Naive thymus-derived CD8-positive, alpha-beta T cell (primary cell): ENCODE results near the gene GCG. TPM values are rescaled to one million over a fixed set of nuclear protein-coding genes. Genes with fewer than 3 reads are reported as not detected.

Source experiments
- ATAC-seq, 2 donors: fragments of 150-1000 bp; cut with Tn5 transposase in 1 of 2; sonication (Bioruptor Pico), chemical (Tn5 transposase) in 1 of 2; 1 replicate in 1 of 2; 2 replicates in 1 of 2; pipeline ENCODE4 v1.10.0; 2021; ENCODE audit warnings: mild to moderate bottlenecking in 2 of 2, moderate library complexity in 2 of 2
- POLR2A ChIA-PET: fragments of 350-600 bp; sonication (Branson Sonifier 250); formaldehyde crosslinking; loops from one replicate; lab custom pipeline; 2021; ENCODE audit warnings: antibody characterized with exemption; lab: Charles Lee
- DNase-seq, 10 donors: peaks; one replicate each; pipeline versions ENCODE4 v3.0.0 to v3.0.0-alpha.2; 2020 to 2022
- H3K27ac Mint-ChIP-seq, 10 donors: one replicate each; pipeline ENCODE4 v1.8.0; 2020 to 2022; ENCODE audit warnings: mild to moderate bottlenecking in 10 of 10, mixed read lengths in 10 of 10, moderate library complexity in 4 of 10, inconsistent platforms in 1 of 10
- H3K27me3 Mint-ChIP-seq, 5 donors: one replicate each; pipeline ENCODE4 v1.8.0; 2021 to 2022; ENCODE audit warnings: mixed read lengths in 5 of 5
- H3K36me3 Mint-ChIP-seq, 3 donors: one replicate each; pipeline ENCODE4 v1.8.0; 2020 to 2022; ENCODE audit warnings: mixed read lengths in 3 of 3, mild to moderate bottlenecking in 2 of 3, inconsistent platforms in 1 of 3
- H3K4me1 Mint-ChIP-seq, 4 donors: one replicate each; pipeline ENCODE4 v1.8.0; 2021 to 2022; ENCODE audit warnings: mixed read lengths in 4 of 4
- H3K4me3 Mint-ChIP-seq, 10 donors: one replicate each; pipeline ENCODE4 v1.8.0; 2020 to 2022; ENCODE audit warnings: mild to moderate bottlenecking in 10 of 10, mixed read lengths in 10 of 10, moderate library complexity in 6 of 10, inconsistent platforms in 1 of 10
- H3K9me3 Mint-ChIP-seq, 9 donors: one replicate each; pipeline ENCODE4 v1.8.0; 2020 to 2022; ENCODE audit warnings: mixed read lengths in 9 of 9, mild to moderate bottlenecking in 3 of 9, inconsistent platforms in 1 of 9, moderate library complexity in 1 of 9
- polyA plus RNA-seq, 3 donors: library from polyadenylated mRNA; unstranded; fragments of 300-500 nt; fragmentation: Illumina TruSeq; gene quantifications; one replicate each; pipeline ENCODE4 v1.2.3, GENCODE V29; 2021
- total RNA-seq, 8 experiments: library from RNA in 2 of 8; stranded (reverse) in 2 of 8; gene quantifications; one replicate each; pipeline ENCODE4 v1.2.3 and lab custom pipeline; 2021 to 2026

GCG gene
- total RNA-seq (not detected), polyA plus RNA-seq (not detected), total RNA-seq (lab: John Stamatoyannopoulos, UW) (0 reads per million in 6 experiments)

- H3K27me3 Mint-ChIP-seq, result peaks cover 21 to 49% (median 34%) of the 10 kb centered on the region in 5 donors
- no peaks in the 10 kb centered on the region for H3K36me3 Mint-ChIP-seq
- peaks cover 0 to 8% (median 5%) of the 10 kb centered on the region in 4 donors for H3K4me1 Mint-ChIP-seq
- no peaks in the 10 kb centered on the region for H3K9me3 Mint-ChIP-seq
- POLR2A ChIA-PET, result no interaction called here
- no peak for DNase-seq
- no peak within 1 kb of the TSS for H3K4me3 Mint-ChIP-seq
- no peak for ATAC-seq
- H3K27ac Mint-ChIP-seq, result no peak within 1 kb of the TSS
Observed at GRCh38 chr2:162152147-162152546, at the start of gene GCG. GCG (minus strand) TSS chr2:162152247; CDS start chr2:162149178, 3,069 bp downstream.

- H3K4me1 Mint-ChIP-seq, result no peaks in the 10 kb centered on the region
- DNase-seq, result no peak
- H3K36me3 Mint-ChIP-seq, result no peaks in the 10 kb centered on the region
- POLR2A ChIA-PET, result no interaction called here
- no peak overlapping the region for H3K27ac Mint-ChIP-seq
- no peak for ATAC-seq
- peaks cover 9 to 20% (median 16%) of the 10 kb centered on the region in 5 donors for H3K27me3 Mint-ChIP-seq
- H3K9me3 Mint-ChIP-seq, result no peaks in the 10 kb centered on the region
- H3K4me3 Mint-ChIP-seq, result no peak overlapping the region
Observed at GRCh38 chr2:162200636-162201035, 48.6 kb upstream of the GCG start.

DNA sequence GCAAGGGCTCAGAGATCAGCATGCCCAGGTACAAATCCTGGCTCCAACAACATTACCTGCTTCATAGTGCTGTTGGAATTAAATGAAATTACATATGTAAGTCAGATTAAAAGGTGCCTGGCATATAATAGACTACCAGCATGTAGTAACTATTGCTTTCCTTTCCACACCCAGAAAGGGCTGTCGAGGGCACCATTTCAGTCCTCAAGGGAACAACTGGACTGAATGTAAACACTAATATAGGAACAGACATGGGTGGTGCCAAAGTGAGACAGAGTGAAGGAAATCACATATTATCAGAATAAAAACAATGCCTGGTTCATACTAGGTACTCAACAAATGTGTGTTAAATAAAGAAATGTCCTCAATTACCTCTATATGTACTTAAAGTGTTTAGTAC is 47.9 kb upstream of the GCG start:
- H3K27me3 Mint-ChIP-seq, result peaks cover 11 to 24% (median 17%) of the 10 kb centered on the region in 5 donors
- no peaks in the 10 kb centered on the region for H3K9me3 Mint-ChIP-seq
- POLR2A ChIA-PET, result no interaction called here
- no peaks in the 10 kb centered on the region for H3K4me1 Mint-ChIP-seq
- no peak overlapping the region for H3K27ac Mint-ChIP-seq
- DNase-seq (no peak), ATAC-seq (no peak)
- no peaks in the 10 kb centered on the region for H3K36me3 Mint-ChIP-seq
- no peak overlapping the region for H3K4me3 Mint-ChIP-seq

- POLR2A ChIA-PET, result no interaction called here
- H3K9me3 Mint-ChIP-seq, result no peaks in the 10 kb centered on the region
- no peak overlapping the region for H3K4me3 Mint-ChIP-seq
- H3K4me1 Mint-ChIP-seq, result no peaks in the 10 kb centered on the region
- H3K27me3 Mint-ChIP-seq, result peaks cover 11 to 29% (median 20%) of the 10 kb centered on the region in 5 donors
- no peaks in the 10 kb centered on the region for H3K36me3 Mint-ChIP-seq
- H3K27ac Mint-ChIP-seq, result no peak overlapping the region
- no peak for DNase-seq
- ATAC-seq, result no peak
Observed at GRCh38 chr2:162198239-162198638, 46.2 kb upstream of the GCG start.

DNA sequence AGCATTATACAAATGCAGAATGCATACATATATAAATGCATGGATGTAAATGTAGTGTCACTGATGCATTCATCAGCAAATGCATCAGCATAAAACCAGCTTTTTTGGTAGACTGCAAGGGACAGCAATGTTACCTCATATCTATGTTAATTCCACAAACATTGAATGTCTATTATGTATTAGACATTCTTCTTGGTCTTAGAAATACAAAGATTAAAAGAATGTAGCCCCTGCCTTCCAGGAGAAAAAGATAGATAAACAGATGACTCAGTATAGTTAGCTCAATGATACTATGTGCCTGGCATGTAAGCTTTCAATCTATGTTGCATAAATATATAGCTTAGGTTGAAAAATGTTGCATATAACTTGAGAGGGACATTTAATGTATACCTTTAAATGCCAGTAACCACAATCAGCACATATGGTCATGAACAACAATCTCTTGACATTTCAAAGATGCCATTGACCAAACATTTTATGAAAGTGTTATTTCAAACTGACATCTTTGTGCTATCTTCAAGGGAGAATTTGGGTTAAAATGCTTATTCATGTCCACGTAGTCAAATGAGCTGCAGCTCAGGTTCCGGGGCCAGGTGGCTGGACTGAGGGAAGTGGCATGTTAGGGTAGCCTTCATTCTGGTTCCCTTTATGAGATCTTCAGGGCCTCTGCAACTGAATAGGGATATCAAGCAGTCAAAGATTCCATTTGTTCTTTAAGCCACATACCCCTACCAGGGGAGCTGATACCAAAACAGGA is 45.2 kb upstream of the GCG start:
- Mint-ChIP-seq H3K4me1 (no peaks in the 10 kb centered on the region), H3K4me3 (no peak overlapping the region), H3K27me3 (peaks cover 17 to 39% (median 27%) of the 10 kb centered on the region in 5 donors), H3K9me3 (no peaks in the 10 kb centered on the region), H3K36me3 (no peaks in the 10 kb centered on the region), H3K27ac (no peak overlapping the region)
- ATAC-seq (no peak), DNase-seq (no peak)
- POLR2A ChIA-PET, result no interaction called here

DNA sequence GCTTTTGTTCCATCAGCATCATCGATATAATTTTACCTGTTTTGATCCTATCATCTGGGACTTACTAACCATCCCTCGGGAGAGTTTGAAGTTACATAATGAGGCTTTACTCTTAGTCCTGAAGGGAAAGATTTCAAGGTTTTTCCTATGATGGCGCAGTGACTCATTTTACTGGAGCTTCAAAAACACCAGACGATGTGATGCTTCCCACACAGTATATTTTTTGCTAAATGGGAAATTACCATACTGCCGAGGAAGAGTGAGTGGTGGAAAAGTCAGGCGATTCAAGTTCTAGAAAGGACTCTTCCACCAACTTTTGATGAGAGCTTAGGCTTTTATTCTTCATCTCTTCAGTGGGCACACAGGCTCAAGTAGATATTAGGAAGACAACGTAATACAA is 44.6 kb upstream of the GCG start:
- no peak for ATAC-seq
- Mint-ChIP-seq H3K27me3 (peaks cover 23 to 45% (median 31%) of the 10 kb centered on the region in 5 donors), H3K27ac (no peak overlapping the region), H3K4me1 (no peaks in the 10 kb centered on the region), H3K36me3 (no peaks in the 10 kb centered on the region), H3K4me3 (no peak overlapping the region), H3K9me3 (no peaks in the 10 kb centered on the region)
- DNase-seq, result no peak
- POLR2A ChIA-PET, result no interaction called here

DNA sequence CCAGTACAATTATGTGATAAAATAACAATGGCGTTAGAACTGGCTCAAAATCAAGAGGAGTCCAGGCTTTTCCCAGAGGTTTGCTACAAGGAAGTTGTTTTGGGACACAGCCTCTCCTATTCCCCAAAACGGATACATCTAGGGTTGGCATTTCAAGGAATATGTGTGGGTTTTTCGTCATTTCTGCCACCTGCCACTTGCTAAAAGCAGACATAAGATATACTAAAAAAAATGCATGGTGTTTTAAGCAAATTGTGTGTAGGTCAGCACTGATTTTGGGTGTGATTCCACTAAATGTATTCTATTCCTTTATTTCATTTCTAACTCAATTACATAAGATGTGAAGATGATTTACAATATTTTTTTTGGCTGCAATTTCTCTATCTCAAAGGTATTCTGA is 36.4 kb upstream of the GCG start:
- H3K9me3 Mint-ChIP-seq, result no peaks in the 10 kb centered on the region
- POLR2A ChIA-PET, result no interaction called here
- peaks cover 14 to 35% (median 17%) of the 10 kb centered on the region in 5 donors for H3K27me3 Mint-ChIP-seq
- H3K4me1 Mint-ChIP-seq, result no peaks in the 10 kb centered on the region
- ATAC-seq (no peak), DNase-seq (no peak)
- no peak overlapping the region for H3K4me3 Mint-ChIP-seq
- H3K36me3 Mint-ChIP-seq, result no peaks in the 10 kb centered on the region
- no peak overlapping the region for H3K27ac Mint-ChIP-seq

DNA sequence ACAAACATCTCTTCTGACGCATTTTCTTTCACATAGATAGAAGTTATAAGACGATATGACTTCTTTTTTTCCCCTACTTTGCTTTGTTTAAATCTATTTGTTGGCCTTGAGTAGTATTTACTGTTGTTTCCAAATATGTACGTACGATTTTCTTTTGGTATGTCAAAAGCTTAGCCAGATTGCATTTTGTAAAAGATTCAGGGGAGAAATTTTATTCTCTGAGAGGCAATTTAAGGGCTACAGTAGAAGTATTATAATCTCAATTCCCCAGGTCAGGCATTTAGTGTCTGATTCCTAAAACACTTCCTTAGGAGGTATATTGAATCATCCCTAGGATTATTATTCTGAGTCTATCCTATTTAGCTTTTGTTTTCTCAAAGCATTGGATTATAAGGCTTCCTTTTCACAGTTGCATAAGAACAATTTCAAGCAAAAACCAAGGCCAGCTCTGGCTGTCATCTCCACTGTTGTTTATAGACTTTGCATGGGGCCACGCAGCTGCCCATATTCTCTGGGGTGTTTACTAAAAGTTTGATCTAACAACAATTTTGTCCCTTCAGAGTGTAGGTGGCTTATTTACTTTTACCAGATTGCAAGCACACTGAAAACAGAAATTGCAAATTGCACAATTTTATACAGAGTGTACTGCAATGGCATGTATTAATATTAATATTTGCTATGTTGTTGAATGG is 33.6 kb upstream of the GCG start:
- no peaks in the 10 kb centered on the region for H3K4me1 Mint-ChIP-seq
- H3K27me3 Mint-ChIP-seq, result peaks cover 3 to 9% (median 5%) of the 10 kb centered on the region in 5 donors
- POLR2A ChIA-PET, result no interaction called here
- no peak for ATAC-seq
- no peak overlapping the region for H3K4me3 Mint-ChIP-seq
- H3K9me3 Mint-ChIP-seq, result no peaks in the 10 kb centered on the region
- no peak overlapping the region for H3K27ac Mint-ChIP-seq
- DNase-seq, result no peak
- no peaks in the 10 kb centered on the region for H3K36me3 Mint-ChIP-seq

GRCh38 chr2:162184821-162185450 is 32.9 kb upstream of the GCG start:
- POLR2A ChIA-PET, result no interaction called here
- Mint-ChIP-seq H3K9me3 (no peaks in the 10 kb centered on the region), H3K27ac (no peak overlapping the region), H3K27me3 (peaks cover 1 to 10% (median 7%) of the 10 kb centered on the region in 5 donors), H3K4me1 (no peaks in the 10 kb centered on the region), H3K4me3 (no peak overlapping the region), H3K36me3 (no peaks in the 10 kb centered on the region)
- DNase-seq (no peak), ATAC-seq (no peak)

DNA sequence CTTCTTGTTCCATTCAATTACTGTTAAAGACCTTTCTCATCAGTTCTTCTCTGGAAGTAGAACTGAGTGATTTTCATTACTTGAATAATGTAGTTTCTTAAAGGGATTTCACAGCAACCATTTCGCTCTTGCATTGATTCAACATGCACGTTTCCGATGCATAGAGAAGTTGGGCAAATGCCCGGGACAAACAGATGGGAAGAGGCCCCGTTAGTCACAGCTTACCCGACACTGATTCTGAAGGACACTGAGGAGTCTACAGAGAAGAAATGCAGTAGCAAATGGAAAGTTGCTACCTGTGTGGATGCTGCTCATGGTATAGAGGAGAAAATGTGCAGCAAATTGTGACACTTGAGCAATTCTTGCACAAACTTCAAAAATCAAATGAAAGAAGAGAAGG is 32.3 kb upstream of the GCG start:
- Mint-ChIP-seq H3K4me1 (no peaks in the 10 kb centered on the region), H3K9me3 (no peaks in the 10 kb centered on the region), H3K27ac (no peak overlapping the region), H3K27me3 (peaks cover 0 to 10% (median 9%) of the 10 kb centered on the region in 5 donors), H3K36me3 (peaks cover 0 to 3% (median 0%) of the 10 kb centered on the region in 3 donors), H3K4me3 (no peak overlapping the region)
- ATAC-seq (no peak), DNase-seq (no peak)
- POLR2A ChIA-PET, result no interaction called here

- POLR2A ChIA-PET, result no interaction called here
- Mint-ChIP-seq H3K36me3 (peaks cover 0 to 5% (median 0%) of the 10 kb centered on the region in 3 donors), H3K4me1 (no peaks in the 10 kb centered on the region), H3K27ac (no peak overlapping the region), H3K27me3 (peaks cover 6 to 16% (median 12%) of the 10 kb centered on the region in 5 donors), H3K4me3 (no peak overlapping the region), H3K9me3 (no peaks in the 10 kb centered on the region)
- ATAC-seq, result no peak
- no peak for DNase-seq
Observed at GRCh38 chr2:162182395-162182794, 30.3 kb upstream of the GCG start.

- peaks cover 0 to 5% (median 0%) of the 10 kb centered on the region in 3 donors for H3K36me3 Mint-ChIP-seq
- H3K4me3 Mint-ChIP-seq, result no peak overlapping the region
- no peaks in the 10 kb centered on the region for H3K9me3 Mint-ChIP-seq
- POLR2A ChIA-PET, result no interaction called here
- no peaks in the 10 kb centered on the region for H3K4me1 Mint-ChIP-seq
- DNase-seq, result no peak
- ATAC-seq, result no peak
- H3K27ac Mint-ChIP-seq, result no peak overlapping the region
- peaks cover 12 to 28% (median 17%) of the 10 kb centered on the region in 5 donors for H3K27me3 Mint-ChIP-seq
Observed at GRCh38 chr2:162177301-162177700, 25.3 kb upstream of the GCG start.

- POLR2A ChIA-PET, result no interaction called here
- peaks cover 12 to 24% (median 14%) of the 10 kb centered on the region in 5 donors for H3K27me3 Mint-ChIP-seq
- H3K27ac Mint-ChIP-seq, result no peak overlapping the region
- no peak overlapping the region for H3K4me3 Mint-ChIP-seq
- peaks cover 0 to 5% (median 0%) of the 10 kb centered on the region in 3 donors for H3K36me3 Mint-ChIP-seq
- H3K4me1 Mint-ChIP-seq, result no peaks in the 10 kb centered on the region
- H3K9me3 Mint-ChIP-seq, result no peaks in the 10 kb centered on the region
- ATAC-seq (no peak), DNase-seq (no peak)
Observed at GRCh38 chr2:162175714-162176113, 23.7 kb upstream of the GCG start.
